Ramos (cell line): Measurements from ENCODE around the gene GABPB2.

Experiments used
- in situ Hi-C: fragments of 300-500 bp; cut with MboI; formaldehyde crosslinking; loops from one replicate; pipeline ENCODE4 v1.14.3; 2022; ENCODE audit warnings: low sequenced_read_pairs; ENCODE audit not compliant: unreplicated experiment

The GABPB2 gene

GRCh38 chr1:151059109-151060006, 11.2 kb upstream of the GABPB2 start, which contains the start of gene CDC42SE1:
Gene CDC42SE1, minus strand, starts transcription at chr1:151059622. Its CDS starts 3,892 bp downstream, at chr1:151055730.
- in situ Hi-C loops, result no loop called here

- in situ Hi-C loops, result no loop called here
Observed at GRCh38 chr1:151060007-151060656, 10.4 kb upstream of the GABPB2 start, which contains the start of gene MLLT11. Gene MLLT11, plus strand, starts transcription at chr1:151060397. Its CDS starts 6,828 bp downstream, at chr1:151067225.

GRCh38 chr1:151060657-151061421, 9.7 kb upstream of the GABPB2 start:
- in situ Hi-C loops, result no loop called here

GRCh38 chr1:151061704-151062103, 8.9 kb upstream of the GABPB2 start:
- in situ Hi-C loops, result no loop called here

- in situ Hi-C loops, result no loop called here
Observed at GRCh38 chr1:151062741-151063371, 7.7 kb upstream of the GABPB2 start.

GRCh38 chr1:151065089-151065645, 5.4 kb upstream of the GABPB2 start:
- in situ Hi-C loops, result no loop called here

- in situ Hi-C loops, result no loop called here
Observed at GRCh38 chr1:151067185-151067584, 3.4 kb upstream of the GABPB2 start.

GRCh38 chr1:151069103-151069486, 1.5 kb upstream of the GABPB2 start:
- in situ Hi-C loops, result no loop called here

GRCh38 chr1:151072224-151072623, 1.7 kb downstream of the GABPB2 start:
- in situ Hi-C loops, result no loop called here

GRCh38 chr1:151085953-151086559, 15.5 kb downstream of the GABPB2 start:
- in situ Hi-C loops, result no loop called here

GRCh38 chr1:151097426-151097825, 26.9 kb downstream of the GABPB2 start:
- in situ Hi-C loops, result loop anchor here (10.0 kb wide), 1 partner anchor 57 kb away; the partner anchor contains the start of gene TNFAIP8L2

- in situ Hi-C loops, result loop anchor here (10.0 kb wide), 1 partner anchor 57 kb away; the partner anchor contains the start of gene TNFAIP8L2
Observed at GRCh38 chr1:151098126-151098525, 27.6 kb downstream of the GABPB2 start.

GRCh38 chr1:151104630-151105029, 34.1 kb downstream of the GABPB2 start:
- in situ Hi-C loops, result no loop called here

- in situ Hi-C loops, result no loop called here
Observed at GRCh38 chr1:151106894-151107293, 36.3 kb downstream of the GABPB2 start.

- in situ Hi-C loops, result no loop called here
Observed at GRCh38 chr1:151108331-151108730, 37.8 kb downstream of the GABPB2 start.

GRCh38 chr1:151113877-151114276, 43.3 kb downstream of the GABPB2 start:
- in situ Hi-C loops, result no loop called here

GRCh38 chr1:151124763-151125403, 54.3 kb downstream of the GABPB2 start:
- in situ Hi-C loops, result no loop called here

- in situ Hi-C loops, result no loop called here
Observed at GRCh38 chr1:151128800-151129199, 58.2 kb downstream of the GABPB2 start.
